ENCODE measurements around the gene SLC47A2. TPM values are rescaled to one million over a fixed set of nuclear protein-coding genes. Genes with fewer than 3 reads are reported as not detected.

SLC47A2 gene
- total RNA-seq, 2 donors from 2014 or later = not detected

- H3K27ac Mint-ChIP-seq = no peak overlapping the region
- no peak for DNase-seq
- H3K9me3 ChIP-seq (ENCODE audit: control insufficient read depth, low read length, poor library complexity, severe bottlenecking) = no peaks in the 10 kb centered on the region
- ATAC-seq = no peak
- peaks cover 3% of the 10 kb centered on the region for H3K4me1 Mint-ChIP-seq
- peaks cover 2% of the 10 kb centered on the region for H3K36me3 Mint-ChIP-seq (ENCODE audit: low read depth)
- peaks cover 30% of the 10 kb centered on the region for H3K27me3 Mint-ChIP-seq
- no peak overlapping the region for H3K4me3 Mint-ChIP-seq
These were observed 84.5 kb downstream of the SLC47A2 start for GRCh38 chr17:19631905-19632304.

GRCh38 chr17:19630661-19631060 lies 85.7 kb downstream of the SLC47A2 start:
- DNase-seq = no peak
- ATAC-seq = no peak
- Mint-ChIP-seq H3K27me3 (peaks cover 34% of the 10 kb centered on the region), H3K4me3 (no peak overlapping the region), H3K36me3 (ENCODE audit: low read depth) (peaks cover 2% of the 10 kb centered on the region), H3K27ac (no peak overlapping the region), H3K4me1 (peaks cover 3% of the 10 kb centered on the region)
- no peaks in the 10 kb centered on the region for H3K9me3 ChIP-seq (ENCODE audit: control insufficient read depth, low read length, poor library complexity, severe bottlenecking)

- Mint-ChIP-seq H3K27ac (no peak overlapping the region), H3K4me1 (peaks cover 3% of the 10 kb centered on the region), H3K36me3 (ENCODE audit: low read depth) (peaks cover 2% of the 10 kb centered on the region), H3K27me3 (peaks cover 30% of the 10 kb centered on the region), H3K4me3 (no peak overlapping the region)
- DNase-seq (no peak), ATAC-seq (no peak)
- H3K9me3 ChIP-seq (ENCODE audit: control insufficient read depth, low read length, poor library complexity, severe bottlenecking) = no peaks in the 10 kb centered on the region
These were observed 86.3 kb downstream of the SLC47A2 start for GRCh38 chr17:19630035-19630434.

- Mint-ChIP-seq H3K36me3 (ENCODE audit: low read depth) (peaks cover 2% of the 10 kb centered on the region), H3K4me3 (no peak overlapping the region), H3K27me3 (peaks cover 27% of the 10 kb centered on the region), H3K27ac (no peak overlapping the region), H3K4me1 (peaks cover 3% of the 10 kb centered on the region)
- DNase-seq (no peak), ATAC-seq (no peak)
- H3K9me3 ChIP-seq (ENCODE audit: control insufficient read depth, low read length, poor library complexity, severe bottlenecking) = no peaks in the 10 kb centered on the region
These were observed 86.9 kb downstream of the SLC47A2 start for GRCh38 chr17:19629449-19629848.

Other genes starting within 250 kb of the SLC47A2 start
- not detected for gene SLC47A1, start 182.7 kb downstream of the SLC47A2 start, total RNA-seq
- 10 to 100 TPM; 16.1 to 17.1 TPM for gene ALDH3A2, start 67.8 kb downstream of the SLC47A2 start, total RNA-seq
- not detected for gene ALDH3A1, start 31.7 kb upstream of the SLC47A2 start, total RNA-seq
- 10 to 100 TPM; 14.9 to 20.8 TPM for gene ULK2, start 151.4 kb upstream of the SLC47A2 start, total RNA-seq